Transverse colon (tissue), 4 donors: Measurements from ENCODE around the gene ZMYND19. TPM values are rescaled to one million over a fixed set of nuclear protein-coding genes. Genes with fewer than 3 reads are reported as not detected.
A peak's percentile ranks its signal among the peaks of the same experiment; 100 is the strongest.

ENCODE experiments used
- DNase-seq: peaks from one replicate; pipeline ENCODE4 v3.0.0-alpha.2; 2019
- H3K27ac ChIP-seq, 4 donors: fragments of 200-600 bp; sonication (generic); 2 replicates each; pipeline ENCODE4 v1.5.1; 2016 to 2018; ENCODE audit warnings: inconsistent platforms in 4 of 4
- H3K27me3 ChIP-seq: fragments of 200-600 bp; sonication (generic); 2 replicates; pipeline ENCODE4 v1.5.1; 2017; ENCODE audit warnings: inconsistent platforms
- H3K36me3 ChIP-seq, 4 donors: fragments of 200-600 bp; sonication (generic); 2 replicates each; pipeline ENCODE4 v1.5.1; 2017 to 2019; ENCODE audit warnings: inconsistent platforms in 4 of 4
- H3K4me1 ChIP-seq, 4 donors: fragments of 200-600 bp; sonication (generic); 2 replicates each; pipeline ENCODE4 v1.5.1; 2017 to 2020; ENCODE audit warnings: inconsistent platforms in 4 of 4
- H3K4me3 ChIP-seq, 4 donors: fragments of 200-600 bp; sonication (generic); 1 replicate in 1 of 4; 2 replicates in 3 of 4; pipeline versions ENCODE4 v1.5.1 to v1.6.1; 2017 to 2019; ENCODE audit warnings: inconsistent platforms in 4 of 4
- H3K9me3 ChIP-seq, 2 donors: fragments of 200-600 bp; sonication (generic); 2 replicates each; pipeline ENCODE4 v1.5.1; 2017 to 2019; ENCODE audit warnings: inconsistent platforms in 2 of 2
- CTCF ChIP-seq, 5 experiments: fragments of 200-600 bp in 3 of 5; fragments of 450-650 bp in 2 of 5; sonication (generic) in 3 of 5; IDR thresholded peaks; 1 replicate in 2 of 5; 2 replicates in 3 of 5; pipeline ENCODE4 v1.5.1; 2016 to 2017; ENCODE audit warnings: antibody characterized with exemption in 5 of 5, inconsistent platforms in 3 of 5, mild to moderate bottlenecking in 2 of 5, moderate library complexity in 1 of 5
- EP300 ChIP-seq: sonication (generic); formaldehyde crosslinking; IDR thresholded peaks from one replicate; pipeline ENCODE4 v1.6.1; 2017; ENCODE audit warnings: antibody characterized with exemption, low read depth
- POLR2A ChIP-seq: fragments of 450-650 bp; IDR thresholded peaks from one replicate; pipeline ENCODE4 v1.6.1; 2016; ENCODE audit warnings: antibody characterized with exemption, mild to moderate bottlenecking, moderate library complexity
- POLR2AphosphoS5 ChIP-seq, 3 donors: sonication (generic); formaldehyde crosslinking; IDR thresholded peaks; one replicate each; pipeline ENCODE4 v1.6.1; 2016; ENCODE audit warnings: antibody characterized with exemption in 3 of 3
- WGBS, 2 donors: methylation state at CpG; one replicate each; pipeline ENCODE4 v1.1.5; 2018; ENCODE audit warnings: low coverage in 1 of 2; 5-methylcytosine and 5-hydroxymethylcytosine counted together
- in situ Hi-C, 4 donors: fragments of 200-750 bp; cut with MboI; loops; one replicate each; pipeline versions ENCODE4 v1.15.0 to v1.15.1; 2017; ENCODE audit warnings: low sequenced_read_pairs in 3 of 4, low pct_ligation_motif_present in 1 of 4, low pct_unique_long_range_greater_than_20kb in 1 of 4
- intact Hi-C: fragments of 100-400 bp; cut with DNase I; formaldehyde crosslinking; loops from one replicate; pipeline ENCODE4 v1.15.1; 2023; ENCODE audit warnings: low total_unique reads
- total RNA-seq, 4 donors: library from RNA; depleted of rRNA; stranded (reverse); fragments of >200 nt; gene quantifications; one replicate each; pipeline ENCODE4 v1.1.0, GENCODE V29; 2016

ZMYND19 gene
- total RNA-seq, 4 donors from 2014 or later, result 6.7 to 11.5 (median 9.8) TPM

- intact Hi-C loops, result no loop called here
- H3K36me3 ChIP-seq, result no peaks in the 10 kb centered on the region
- no peak for TF ChIP-seq EP300
- TF ChIP-seq POLR2A, result no peak
- no peak for TF ChIP-seq CTCF (IDR thresholded peaks at IDR 0.05)
- no peak for TF ChIP-seq POLR2AphosphoS5 (IDR thresholded peaks at IDR 0.05)
- in situ Hi-C loops, result no loop called here
- no peaks in the 10 kb centered on the region for H3K9me3 ChIP-seq
- DNase-seq, result no peak
- no peak overlapping the region for H3K4me3 ChIP-seq
- 74 to 79% methylated on average over 4 to 12 of the region's 12 CpGs for WGBS, 2 donors
- H3K4me1 ChIP-seq, result peaks cover 6 to 20% (median 17%) of the 10 kb centered on the region in 4 donors
- H3K27me3 ChIP-seq, result no peaks in the 10 kb centered on the region
- no peak overlapping the region for H3K27ac ChIP-seq
Observed at GRCh38 chr9:137593176-137593575, 2.9 kb upstream of the ZMYND19 start.

- intact Hi-C loops, result no loop called here
- no peaks in the 10 kb centered on the region for H3K9me3 ChIP-seq
- no peak for TF ChIP-seq POLR2AphosphoS5 (IDR thresholded peaks at IDR 0.05)
- TF ChIP-seq CTCF (IDR thresholded peaks at IDR 0.05), result no peak
- TF ChIP-seq EP300, result no peak
- TF ChIP-seq POLR2A, result no peak
- H3K27me3 ChIP-seq, result no peaks in the 10 kb centered on the region
- 75 to 95% methylated on average over 4 to 7 of the region's 7 CpGs for WGBS, 2 donors
- no peaks in the 10 kb centered on the region for H3K36me3 ChIP-seq
- peaks cover 6 to 20% (median 17%) of the 10 kb centered on the region in 4 donors for H3K4me1 ChIP-seq
- no peak overlapping the region for H3K27ac ChIP-seq
- DNase-seq, result no peak
- in situ Hi-C loops, result no loop called here
- H3K4me3 ChIP-seq, result no peak overlapping the region
Observed at GRCh38 chr9:137592767-137593166, 2.5 kb upstream of the ZMYND19 start.

GRCh38 chr9:137590123-137590468 lies 216 bp downstream of the ZMYND19 start:
- H3K9me3 ChIP-seq, result no peaks in the 10 kb centered on the region
- peak overlapping the region in 3 of 4 donors; percentile 59 to 79 (median 63) for H3K27ac ChIP-seq
- no CpG with 5 or more reads among the region's 61 CpGs for WGBS, 2 donors
- TF ChIP-seq POLR2AphosphoS5 (IDR thresholded peaks at IDR 0.05), result no peak
- peak overlapping the region in 3 of 4 donors; percentile 66 to 81 (median 71) for H3K4me3 ChIP-seq
- in situ Hi-C loops (no loop called here), intact Hi-C loops (no loop called here)
- DNase-seq, result no peak
- peaks cover 6 to 20% (median 17%) of the 10 kb centered on the region in 4 donors for H3K4me1 ChIP-seq
- H3K36me3 ChIP-seq, result no peaks in the 10 kb centered on the region
- no peaks in the 10 kb centered on the region for H3K27me3 ChIP-seq

GRCh38 chr9:137589441-137590122 lies 730 bp downstream of the ZMYND19 start:
- H3K9me3 ChIP-seq, result no peaks in the 10 kb centered on the region
- peak overlapping the region; percentile 66 to 81 (median 72) for H3K4me3 ChIP-seq
- WGBS, 2 donors, result 7% methylated on average over 31 of the region's 58 CpGs; no CpG with 5 or more reads in 1 of the 2 donors
- in situ Hi-C loops, result no loop called here
- no peak for DNase-seq
- peaks cover 6 to 20% (median 17%) of the 10 kb centered on the region in 4 donors for H3K4me1 ChIP-seq
- no peaks in the 10 kb centered on the region for H3K36me3 ChIP-seq
- no peaks in the 10 kb centered on the region for H3K27me3 ChIP-seq
- no peak for TF ChIP-seq POLR2A
- TF ChIP-seq EP300, result no peak
- no peak for TF ChIP-seq CTCF (IDR thresholded peaks at IDR 0.05)
- TF ChIP-seq POLR2AphosphoS5 (IDR thresholded peaks at IDR 0.05), result no peak
- intact Hi-C loops, result no loop called here
- peak overlapping the region in 3 of 4 donors; percentile 59 to 79 (median 63) for H3K27ac ChIP-seq
